Spinal cord (tissue), 10 donors: ENCODE measurements around the gene PPM1M. TPM values are rescaled to one million over a fixed set of nuclear protein-coding genes. Genes with fewer than 3 reads are reported as not detected.

Source experiments
- DNase-seq, 6 donors: peaks; one replicate each; pipeline versions ENCODE4 v3.0.0 to v3.0.0-alpha.2; 2013 to 2015; ENCODE audit warnings: low spot score in 6 of 6, low read depth in 4 of 6
- H3K27ac ChIP-seq: one replicate; pipeline ENCODE4 v1.5.1; 2013; ENCODE audit warnings: low read depth, low read length, control low read depth
- H3K27me3 ChIP-seq: one replicate; pipeline ENCODE4 v1.6.1; 2013; ENCODE audit warnings: low read length; ENCODE audit not compliant: control insufficient read depth, insufficient read depth
- H3K36me3 ChIP-seq: one replicate; pipeline ENCODE4 v1.6.1; 2013; ENCODE audit warnings: low read length; ENCODE audit not compliant: control insufficient read depth, insufficient read depth
- H3K4me1 ChIP-seq: one replicate; pipeline ENCODE4 v1.6.1; 2013; ENCODE audit warnings: low read length; ENCODE audit not compliant: control insufficient read depth, insufficient read depth
- H3K4me3 ChIP-seq: one replicate; pipeline ENCODE4 v1.5.1; 2013; ENCODE audit warnings: low read depth, low read length, control low read depth
- H3K9me3 ChIP-seq: one replicate; pipeline ENCODE4 v1.6.1; 2013; ENCODE audit warnings: low read length; ENCODE audit not compliant: control insufficient read depth, insufficient read depth
- WGBS: methylation state at CpG from one replicate; pipeline ENCODE4 v1.1.5; 2013; ENCODE audit warnings: missing lambda C conversion rate; ENCODE audit not compliant: insufficient coverage; 5-methylcytosine and 5-hydroxymethylcytosine counted together
- polyA plus RNA-seq, 2 donors: library from polyadenylated mRNA; unstranded; fragments of 120-200 nt; gene quantifications; one replicate each; pipeline ENCODE4 v1.2.1, GENCODE V29; 2013; ENCODE audit not compliant: insufficient read length in 2 of 2
- total RNA-seq, 2 donors: library from RNA; depleted of rRNA in 1 of 2; stranded (reverse); fragments of 120-200 nt in 1 of 2; fragments of >200 nt in 1 of 2; gene quantifications; one replicate each; pipeline versions ENCODE4 v1.2.3 to v1.2.4, GENCODE V29; 2013 to 2014
- donor health status: healthy.

PPM1M gene
- total and polyA plus RNA-seq, 4 donors, result 7.9 to 21.7 (median 19.6) TPM

- Histone ChIP-seq H3K27me3 (no peaks in the 10 kb centered on the region), H3K36me3 (peaks cover 47% of the 10 kb centered on the region), H3K4me1 (peaks cover 5% of the 10 kb centered on the region), H3K4me3 (no peak overlapping the region), H3K27ac (no peak overlapping the region), H3K9me3 (no peaks in the 10 kb centered on the region)
- WGBS, result 80% methylated on average over 1 of the region's 1 CpG
- DNase-seq, result no peak
These were observed 41.9 kb upstream of the PPM1M start for GRCh38 chr3:52203701-52204100.

DNA sequence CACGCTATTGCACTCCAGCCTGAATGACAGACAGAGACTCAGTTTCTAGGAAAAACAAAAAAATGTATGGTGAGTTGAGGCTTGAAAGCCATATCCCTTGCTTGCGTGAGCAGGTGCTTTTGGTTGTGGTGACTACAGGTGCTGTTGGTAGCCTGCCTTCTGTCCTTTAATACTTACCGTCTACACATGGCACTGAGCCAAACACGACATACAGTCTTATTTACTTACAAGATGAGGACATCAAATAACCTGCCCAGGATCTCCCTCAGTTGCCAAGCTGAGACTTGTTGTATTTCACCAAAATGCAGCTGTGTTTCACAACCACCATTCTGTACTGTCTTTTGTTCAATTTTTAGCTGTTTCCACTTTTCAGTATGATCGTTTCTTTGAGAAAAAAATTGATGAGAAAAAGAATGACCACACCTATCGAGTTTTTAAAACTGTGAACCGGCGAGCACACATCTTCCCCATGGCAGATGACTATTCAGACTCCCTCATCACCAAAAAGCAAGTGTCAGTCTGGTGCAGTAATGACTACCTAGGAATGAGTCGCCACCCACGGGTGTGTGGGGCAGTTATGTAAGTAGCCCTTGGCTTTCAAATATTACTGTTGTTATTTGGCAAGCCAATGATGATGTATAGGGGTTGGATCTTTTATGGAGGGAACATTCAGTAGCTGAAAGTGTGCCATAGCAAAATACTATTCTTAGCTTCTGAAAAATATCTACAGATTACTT is 41.1 kb upstream of the PPM1M start:
- H3K36me3 ChIP-seq, result peaks cover 55% of the 10 kb centered on the region

DNA sequence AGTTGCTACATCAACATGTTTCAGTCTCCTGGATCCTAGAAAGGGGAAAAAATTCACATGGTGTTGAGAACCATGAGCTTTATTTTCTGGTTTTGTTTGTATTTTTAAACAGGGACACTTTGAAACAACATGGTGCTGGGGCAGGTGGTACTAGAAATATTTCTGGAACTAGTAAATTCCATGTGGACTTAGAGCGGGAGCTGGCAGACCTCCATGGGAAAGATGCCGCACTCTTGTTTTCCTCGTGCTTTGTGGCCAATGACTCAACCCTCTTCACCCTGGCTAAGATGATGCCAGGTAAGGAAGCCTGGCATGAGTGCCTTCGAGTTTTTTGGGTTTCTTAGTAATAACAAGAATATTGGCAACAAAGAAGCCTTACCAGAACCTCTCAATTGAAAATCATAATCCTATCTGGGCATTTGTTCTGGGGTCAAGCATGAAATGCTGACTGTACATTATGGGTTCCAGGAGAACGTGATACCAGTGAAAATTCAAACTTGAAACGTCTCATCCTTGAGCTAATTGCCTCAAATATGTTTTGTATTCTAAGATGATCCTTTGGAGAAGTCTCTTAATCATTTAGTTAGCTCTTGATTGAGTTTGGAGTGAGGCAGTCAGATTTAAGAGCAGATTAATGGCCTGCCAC is 39.7 kb upstream of the PPM1M start:
- H3K27ac ChIP-seq, result no peak overlapping the region
- H3K36me3 ChIP-seq, result peaks cover 63% of the 10 kb centered on the region
- no peak overlapping the region for H3K4me3 ChIP-seq
- H3K27me3 ChIP-seq, result no peaks in the 10 kb centered on the region
- H3K4me1 ChIP-seq, result no peaks in the 10 kb centered on the region
- 94% methylated on average over 4 of the region's 6 CpGs for WGBS
- H3K9me3 ChIP-seq, result no peaks in the 10 kb centered on the region
- DNase-seq, result no peak

More for the DNA sequence above, 41.1 kb upstream of the PPM1M start:
- no peak overlapping the region for H3K27ac ChIP-seq
- WGBS, result 93% methylated on average over 4 of the region's 10 CpGs
- no peaks in the 10 kb centered on the region for H3K9me3 ChIP-seq
- H3K4me1 ChIP-seq, result peaks cover under 1% of the 10 kb centered on the region
- DNase-seq, result no peak
- H3K4me3 ChIP-seq, result no peak overlapping the region
- H3K27me3 ChIP-seq, result no peaks in the 10 kb centered on the region

- Histone ChIP-seq H3K9me3 (no peaks in the 10 kb centered on the region), H3K27me3 (no peaks in the 10 kb centered on the region), H3K36me3 (peaks cover 67% of the 10 kb centered on the region), H3K4me1 (no peaks in the 10 kb centered on the region), H3K4me3 (no peak overlapping the region), H3K27ac (no peak overlapping the region)
- no peak for DNase-seq
- WGBS, result no CpG with 5 or more reads among the region's 4 CpGs
These were observed 37.0 kb upstream of the PPM1M start for GRCh38 chr3:52208556-52208955.

DNA sequence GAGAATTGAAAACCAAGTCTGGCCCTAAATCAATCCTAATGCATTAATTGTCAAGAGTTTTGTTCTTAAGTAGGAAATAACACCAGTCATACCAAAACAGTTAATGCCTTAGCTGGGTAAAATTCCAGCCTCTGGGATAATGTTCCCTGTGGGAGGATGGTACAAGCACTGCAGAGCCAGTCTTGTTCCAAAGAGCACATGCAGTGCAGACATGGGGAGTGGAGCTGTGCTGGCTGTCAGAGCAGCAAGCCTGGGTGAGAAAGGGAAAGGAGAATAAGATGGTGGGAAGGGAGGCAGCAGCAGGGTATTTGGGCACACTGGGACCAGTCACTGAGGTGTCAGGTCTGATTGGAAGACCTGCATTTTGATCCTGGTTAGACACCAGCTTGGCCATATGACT is 35.5 kb upstream of the PPM1M start:
- no peaks in the 10 kb centered on the region for H3K27me3 ChIP-seq
- H3K4me3 ChIP-seq, result no peak overlapping the region
- no peak for DNase-seq
- H3K4me1 ChIP-seq, result no peaks in the 10 kb centered on the region
- H3K36me3 ChIP-seq, result peaks cover 72% of the 10 kb centered on the region
- H3K27ac ChIP-seq, result no peak overlapping the region
- H3K9me3 ChIP-seq, result no peaks in the 10 kb centered on the region

GRCh38 chr3:52210550-52211046 is 35.0 kb upstream of the PPM1M start:
- no peaks in the 10 kb centered on the region for H3K4me1 ChIP-seq
- no peak overlapping the region for H3K27ac ChIP-seq
- H3K36me3 ChIP-seq, result peaks cover 76% of the 10 kb centered on the region
- no peak for DNase-seq
- 100% methylated on average over 1 of the region's 6 CpGs for WGBS
- no peaks in the 10 kb centered on the region for H3K9me3 ChIP-seq
- no peaks in the 10 kb centered on the region for H3K27me3 ChIP-seq
- no peak overlapping the region for H3K4me3 ChIP-seq

- Histone ChIP-seq H3K27ac (no peak overlapping the region), H3K27me3 (no peaks in the 10 kb centered on the region), H3K9me3 (no peaks in the 10 kb centered on the region), H3K4me1 (no peaks in the 10 kb centered on the region), H3K4me3 (no peak overlapping the region), H3K36me3 (peaks cover 78% of the 10 kb centered on the region)
- WGBS, result 95% methylated on average over 18 of the region's 18 CpGs
- DNase-seq, result no peak
These were observed 34.2 kb upstream of the PPM1M start for GRCh38 chr3:52211268-52211891.

DNA sequence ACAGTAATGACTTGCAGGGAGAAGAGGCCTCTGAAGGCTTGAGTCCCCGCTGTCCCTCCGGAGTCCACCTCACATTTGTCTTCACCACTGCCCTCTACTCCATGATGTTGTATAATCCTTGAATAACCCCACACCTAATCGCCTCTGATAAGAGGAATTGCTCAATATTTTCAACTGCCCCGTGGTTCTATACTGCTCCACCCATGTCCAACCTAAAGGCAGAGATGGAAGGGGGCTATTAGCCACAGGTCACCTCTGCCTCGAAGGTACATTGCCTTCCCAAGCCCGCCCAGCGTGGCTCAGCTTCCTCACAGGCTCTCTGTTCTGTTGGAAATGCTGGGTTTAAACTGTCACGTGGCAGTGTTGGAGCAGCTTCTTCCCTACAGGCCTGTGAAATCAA is 32.6 kb upstream of the PPM1M start:
- no peaks in the 10 kb centered on the region for H3K27me3 ChIP-seq
- H3K4me1 ChIP-seq, result peaks cover 4% of the 10 kb centered on the region
- no peaks in the 10 kb centered on the region for H3K9me3 ChIP-seq
- H3K27ac ChIP-seq, result no peak overlapping the region
- no peak for DNase-seq
- no peak overlapping the region for H3K4me3 ChIP-seq
- peaks cover 66% of the 10 kb centered on the region for H3K36me3 ChIP-seq
- WGBS, result 92% methylated on average over 2 of the region's 8 CpGs

- Histone ChIP-seq H3K27ac (no peak overlapping the region), H3K9me3 (no peaks in the 10 kb centered on the region), H3K27me3 (no peaks in the 10 kb centered on the region), H3K36me3 (peaks cover 62% of the 10 kb centered on the region), H3K4me3 (no peak overlapping the region), H3K4me1 (peaks cover 8% of the 10 kb centered on the region)
- DNase-seq, result no peak
These were observed 31.7 kb upstream of the PPM1M start for GRCh38 chr3:52213901-52214300.
